Heart right ventricle (tissue), 16 donors: ENCODE measurements around the gene PPP1CA. TPM values are rescaled to one million over a fixed set of nuclear protein-coding genes. Genes with fewer than 3 reads are reported as not detected.
A peak's percentile ranks its signal among the peaks of the same experiment; 100 is the strongest.

Source experiments
- ATAC-seq, 8 donors: fragments of 200-7000 bp; cut with Tn5 transposase; one replicate each; pipeline ENCODE4 v1.9.1; 2020; ENCODE audit warnings: mild to moderate bottlenecking in 8 of 8, moderate library complexity in 8 of 8, moderate number of reproducible peaks in 1 of 8
- DNase-seq, 2 donors: peaks; one replicate each; pipeline ENCODE4 v3.0.0-alpha.2; 2020
- H3K27ac ChIP-seq, 10 donors: fragments of 200-600 bp; sonication (generic) in 2 of 10; one replicate each; pipeline versions ENCODE4 v1.5.0 to v1.8.0; 2020 to 2022; ENCODE audit warnings: mild to moderate bottlenecking in 3 of 10
- H3K27me3 ChIP-seq, 7 donors: fragments of 200-600 bp; one replicate each; pipeline ENCODE4 v1.8.0; 2021 to 2022; ENCODE audit warnings: mild to moderate bottlenecking in 2 of 7
- H3K36me3 ChIP-seq, 9 donors: fragments of 200-600 bp; sonication (generic) in 1 of 9; one replicate each; pipeline versions ENCODE4 v1.5.0 to v1.8.0; 2020 to 2022; ENCODE audit warnings: mild to moderate bottlenecking in 2 of 9
- H3K4me1 ChIP-seq, 9 donors: fragments of 200-600 bp; sonication (generic) in 1 of 9; one replicate each; pipeline versions ENCODE4 v1.5.0 to v1.8.0; 2020 to 2022; ENCODE audit warnings: mild to moderate bottlenecking in 4 of 9
- H3K4me3 ChIP-seq, 10 donors: fragments of 200-600 bp; sonication (generic) in 2 of 10; one replicate each; pipeline versions ENCODE4 v1.5.0 to v1.8.0; 2020 to 2022; ENCODE audit warnings: mild to moderate bottlenecking in 7 of 10, moderate library complexity in 2 of 10
- H3K9me3 ChIP-seq, 11 donors: fragments of 200-600 bp in 10 of 11; sonication (generic) in 2 of 11; one replicate each; pipeline versions ENCODE4 v1.5.0 to v1.8.0; 2013 to 2022; ENCODE audit warnings: mild to moderate bottlenecking in 2 of 11, control low read depth in 1 of 11, moderate library complexity in 1 of 11
- CTCF ChIP-seq, 9 donors: fragments of 200-600 bp; sonication (generic) in 2 of 9; IDR thresholded peaks; one replicate each; pipeline versions ENCODE4 v1.5.0 to v1.8.0; 2021 to 2022; ENCODE audit warnings: antibody characterized with exemption in 9 of 9, mild to moderate bottlenecking in 5 of 9, moderate library complexity in 1 of 9
- WGBS, 2 donors: extraction: QIAGEN DNeasy Blood & Tissue Kit; methylation state at CpG; one replicate each; pipeline ENCODE4 v1.1.7; 2013; ENCODE audit warnings: inconsistent platforms in 1 of 2; 5-methylcytosine and 5-hydroxymethylcytosine counted together
- intact Hi-C, 10 donors: fragments of 100-400 bp; cut with DNase I; formaldehyde crosslinking; loops; one replicate each; pipeline versions ENCODE4 v1.11.1 to v1.14.2; 2022
- polyA plus RNA-seq, 2 donors: library from polyadenylated mRNA; stranded (reverse); fragments of 200-250 nt; gene quantifications; one replicate each; pipeline ENCODE4 v1.2.3, GENCODE V29; 2013
- total RNA-seq, 10 donors: library from RNA; stranded (reverse); fragmentation: NEBNext Ultra II Directional in 3 of 10; extraction: Animal tissue kit (Norgen Biotek cat#: 25700) in 3 of 10; gene quantifications; one replicate each; pipeline versions ENCODE4 v1.2.1 to v1.2.4, GENCODE V29; 2021 to 2023
- donor health status: Arrhythmogenic right ventricular cardiomyopathy.
- donor health status: ischemic (EF 13 %, LVEDD 7.1; RV severe dilation, severe dysfunction).
- donor health status: healthy with polysubstance abuse.
- donor health status: DM: no; HTN: yes; CAD: no.
- donor health status: DM: no; HTN: no; CAD: no.
- donor health status: ischemic (EF 25% LVEDD 6.9; RV normal size, moderate dysfunction).
- donor health status: ischemic (EF 25% LVEDD 5.7; RV mildly dilated, moderate dysfunction).
- donor health status: healthy.
- donor health status: DM: yes; HTN: yes; CAD: no.
- donor health status: Ischemic cardiomyopathy.
- donor health status: ischemic (EF 35%, LVEDD 5.7; RV mildly dilated, moderate dysfunction).
- donor health status: nonischemic (EF 11% LVEDD 7.7; RV severe dilation, severe dysfunction).
- donor health status: DM: yes; HTN: yes; CAD: no.
- donor health status: PGD.
- donor health status: ischemic (EF 29% LVEDD 5.4; RV normal size, mild dysfunction).
- donor health status: nonischemic (EF 23%, LVEDD 6.1; RV moderate dilation, normal function).

The PPP1CA gene
- total and polyA plus RNA-seq, 12 donors, result 80.2 to 186 (median 103) TPM

- Histone ChIP-seq H3K27me3 (no peaks in the 10 kb centered on the region), H3K9me3 (no peaks in the 10 kb centered on the region), H3K4me1 (peaks cover 31 to 91% (median 66%) of the 10 kb centered on the region in 9 donors), H3K36me3 (peaks cover 0 to 5% (median 0%) of the 10 kb centered on the region in 9 donors), H3K4me3 (peak within 1 kb of the TSS; percentile 62 to 97 (median 74)), H3K27ac (peak within 1 kb of the TSS; percentile 94 to 100 (median 99))
- no peak for TF ChIP-seq CTCF (IDR thresholded peaks at IDR 0.05)
- DNase-seq (peak; percentile 98 to 99), ATAC-seq (peak; percentile 88 to 96 (median 94))
- intact Hi-C loops, result loop anchor here in 5 of 10 donors (2.0 to 10.0 kb wide), 5 partner anchors 31 to 361 kb away; partner anchors contain the start of genes CDK2AP2 (in 3 of the 5), PITPNM1 (in 2 of the 5) and RPS6KB2 (in 1 of the 5)
- WGBS, 2 donors, result 0% methylated on average over 36 to 37 of the region's 37 CpGs
Observed at GRCh38 chr11:67353317-67354074, 48.2 kb downstream of the PPP1CA start, which contains the start of gene POLD4. Gene POLD4 (minus strand): TSS chr11:67353546. CDS start chr11:67353399, 147 bp downstream.

GRCh38 chr11:67352546-67353316, 48.9 kb downstream of the PPP1CA start:
- Histone ChIP-seq H3K27me3 (no peaks in the 10 kb centered on the region), H3K9me3 (no peaks in the 10 kb centered on the region), H3K36me3 (peaks cover 0 to 5% (median 0%) of the 10 kb centered on the region in 9 donors), H3K4me3 (peak overlapping the region; percentile 62 to 97 (median 74)), H3K27ac (peak overlapping the region; percentile 94 to 100 (median 99)), H3K4me1 (peaks cover 31 to 84% (median 66%) of the 10 kb centered on the region in 9 donors)
- intact Hi-C loops, result loop anchor here in 5 of 10 donors (2.0 to 10.0 kb wide), 5 partner anchors 32 to 362 kb away; partner anchors contain the start of genes CDK2AP2 (in 3 of the 5), PITPNM1 (in 2 of the 5) and RPS6KB2 (in 1 of the 5)
- 9 to 12% methylated on average over 25 of the region's 25 CpGs for WGBS, 2 donors
- ATAC-seq (peak; percentile 2 to 26 (median 16)), DNase-seq (peak; percentile 27 to 40)
- no peak for TF ChIP-seq CTCF (IDR thresholded peaks at IDR 0.05)

GRCh38 chr11:67351275-67352005, 50.2 kb downstream of the PPP1CA start:
- H3K27me3 ChIP-seq, result no peaks in the 10 kb centered on the region
- intact Hi-C loops, result loop anchor here in 6 of 10 donors (1.0 to 10.0 kb wide), 7 partner anchors 31 to 363 kb away; partner anchors contain the start of genes CDK2AP2 (in 3 of the 6), PITPNM1 (in 2 of the 6) and RPS6KB2 (in 1 of the 6)
- peaks cover 25 to 71% (median 56%) of the 10 kb centered on the region in 9 donors for H3K4me1 ChIP-seq
- peaks cover 0 to 5% (median 0%) of the 10 kb centered on the region in 9 donors for H3K36me3 ChIP-seq
- WGBS, 2 donors, result 52 to 55% methylated on average over 11 of the region's 11 CpGs
- TF ChIP-seq CTCF (IDR thresholded peaks at IDR 0.05), result peak; percentile 91 to 98 (median 96)
- peak overlapping the region in 5 of 10 donors; percentile 0 to 97 (median 79) for H3K4me3 ChIP-seq
- DNase-seq, result peak; percentile 47 to 59
- H3K27ac ChIP-seq, result peak overlapping the region in 8 of 10 donors; percentile 51 to 100 (median 98)
- no peak for ATAC-seq
- no peaks in the 10 kb centered on the region for H3K9me3 ChIP-seq
